ENCODE results near the gene OR51A4. TPM values are rescaled to one million over a fixed set of nuclear protein-coding genes. Genes with fewer than 3 reads are reported as not detected.

OR51A4 gene, protein sequence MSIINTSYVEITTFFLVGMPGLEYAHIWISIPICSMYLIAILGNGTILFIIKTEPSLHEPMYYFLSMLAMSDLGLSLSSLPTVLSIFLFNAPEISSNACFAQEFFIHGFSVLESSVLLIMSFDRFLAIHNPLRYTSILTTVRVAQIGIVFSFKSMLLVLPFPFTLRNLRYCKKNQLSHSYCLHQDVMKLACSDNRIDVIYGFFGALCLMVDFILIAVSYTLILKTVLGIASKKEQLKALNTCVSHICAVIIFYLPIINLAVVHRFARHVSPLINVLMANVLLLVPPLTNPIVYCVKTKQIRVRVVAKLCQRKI
- not detected in 2 replicates for total RNA-seq

DNA sequence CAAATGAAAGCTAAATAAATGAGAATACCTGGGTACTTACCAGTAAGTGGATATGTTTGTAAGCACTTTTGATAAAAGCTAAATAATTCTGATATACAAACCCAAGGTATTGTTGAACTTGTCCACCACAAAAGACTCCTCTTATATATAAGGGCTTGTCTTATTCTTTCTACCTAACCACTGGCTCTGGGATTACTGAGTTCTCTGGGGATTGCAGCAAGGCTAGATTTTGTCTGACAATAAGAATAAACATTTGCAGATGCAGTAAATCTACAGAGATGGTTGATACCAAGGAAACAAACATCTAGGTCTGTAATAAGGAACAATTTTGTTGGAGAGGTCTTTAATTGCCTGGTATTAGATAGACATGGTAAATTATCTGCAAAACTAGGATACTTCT lies at the start of gene OR51A4:
TSS of gene OR51A4 (minus strand) at position 101 of the 400 bp plus-strand sequence. CDS start 505 bp downstream, outside the sequence.

DNA sequence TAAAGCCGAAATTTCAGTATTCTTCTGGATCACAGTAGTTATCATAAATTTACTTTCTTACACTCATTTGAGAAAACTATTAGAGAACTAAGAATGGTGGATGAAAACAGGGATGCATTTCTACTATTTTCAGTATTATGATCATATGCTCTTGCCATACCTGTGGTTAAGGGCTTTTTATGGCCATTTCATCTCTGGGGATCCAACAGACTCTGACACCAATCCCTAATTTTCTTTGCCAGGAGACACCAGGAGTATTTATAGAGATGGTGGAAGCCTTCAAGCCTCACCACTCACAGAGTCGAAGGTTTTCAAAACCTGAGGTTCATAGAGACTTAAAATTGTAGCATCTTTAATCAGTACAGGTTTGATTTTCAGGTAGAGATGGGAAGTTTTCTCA lies 47.1 kb upstream of the OR51A4 start, which contains the start of gene OR51L1:
TSS of gene OR51L1 (plus strand) at position 301 of the 400 bp plus-strand sequence. CDS start 4,132 bp downstream, outside the sequence.

DNA sequence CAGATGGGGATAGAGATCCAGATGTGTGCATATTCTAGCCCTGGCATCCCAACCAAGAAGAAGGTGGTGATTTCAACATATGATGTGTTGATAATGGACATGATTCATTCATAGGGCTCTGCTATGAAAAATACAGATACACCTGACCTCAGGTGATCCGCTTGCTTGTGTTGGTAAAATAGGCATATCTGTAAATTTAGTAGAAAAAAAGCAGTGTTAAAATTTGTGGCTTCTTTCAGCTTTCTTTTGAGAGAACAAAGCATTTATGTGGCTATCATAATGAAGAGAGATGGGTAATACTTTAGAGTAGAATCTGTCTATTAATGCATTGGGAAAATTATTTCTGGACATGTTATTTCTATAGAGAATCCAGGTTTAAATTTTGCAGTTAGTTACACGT lies 8.2 kb upstream of the OR51A4 start, which contains the start of gene OR51A2:
TSS of gene OR51A2 (minus strand) at position 101 of the 400 bp plus-strand sequence. CDS start at position 101, 0 bp downstream.

DNA sequence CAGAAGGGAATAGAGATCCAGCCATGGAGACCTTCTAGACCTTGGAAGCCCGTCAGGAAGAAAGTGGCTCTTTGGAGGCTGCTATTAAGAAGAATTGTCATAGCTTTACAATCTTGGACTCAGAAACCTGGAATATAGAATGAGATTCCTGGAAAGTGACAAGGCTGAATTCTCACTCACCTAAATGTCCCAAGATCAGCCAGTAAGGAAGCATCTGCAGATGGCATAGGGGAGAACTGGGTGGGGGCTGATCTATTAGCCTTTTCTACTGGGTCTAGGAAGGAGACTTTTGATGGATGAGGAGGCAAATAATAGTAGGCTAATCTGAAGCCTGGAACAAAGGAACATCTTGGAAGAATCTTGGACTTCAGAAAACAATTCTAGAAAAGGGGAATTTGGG lies 23.2 kb downstream of the OR51A4 start, which contains the start of gene OR51G1:
TSS of gene OR51G1 (minus strand) at position 101 of the 400 bp plus-strand sequence. CDS start at position 101, 0 bp downstream.

DNA sequence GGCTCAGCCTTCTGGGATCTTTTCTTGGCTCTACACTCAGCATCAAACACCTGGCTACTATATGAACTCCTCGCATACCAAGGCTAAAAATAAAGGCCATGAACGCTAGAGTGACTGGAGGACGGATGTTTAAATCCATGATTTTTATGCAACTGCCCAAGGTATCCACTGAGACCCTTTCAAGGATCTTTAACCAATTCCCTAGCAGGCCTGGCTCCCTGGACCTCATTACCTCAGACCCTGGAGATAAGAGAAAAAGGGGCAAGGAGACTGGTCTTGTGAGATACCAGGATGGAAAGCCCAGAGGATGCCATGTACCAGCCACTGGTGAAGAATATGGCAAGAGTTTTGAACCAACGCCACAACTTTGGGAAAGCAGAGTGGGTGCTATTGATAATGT lies 28.2 kb downstream of the OR51A4 start, which contains the start of gene OR51G2:
TSS of gene OR51G2 (minus strand) at position 101 of the 400 bp plus-strand sequence. CDS start 3,687 bp downstream, outside the sequence.

DNA sequence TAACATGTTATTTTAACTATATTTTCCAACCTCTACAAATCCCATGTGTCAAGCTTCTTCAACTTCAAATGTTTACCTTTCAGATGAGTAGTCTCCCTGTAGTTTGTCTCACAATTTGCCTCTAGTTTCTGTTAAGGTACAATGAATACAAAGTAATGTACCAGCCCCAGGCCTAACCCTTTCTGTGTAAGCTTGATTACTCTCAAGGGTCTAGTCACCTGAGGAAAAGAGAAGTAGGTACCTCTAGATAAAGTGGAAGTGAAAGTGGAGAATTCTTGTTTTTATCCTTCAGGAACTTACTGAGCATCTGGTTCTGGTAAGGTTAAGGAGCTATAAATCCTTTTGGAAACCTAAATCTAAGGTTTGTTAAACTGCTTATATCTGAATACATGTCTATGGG lies 43.9 kb downstream of the OR51A4 start, which contains the start of gene OR51A7:
TSS of gene OR51A7 (plus strand) at position 300 of the 400 bp plus-strand sequence. CDS start 3,587 bp downstream, outside the sequence.

Other genes with a start within 250 kb of the OR51A4 start
- gene OR51E2, start 249.8 kb downstream of the OR51A4 start, total RNA-seq = not detected in 2 replicates
- not detected in 2 replicates for gene MMP26, start 242.8 kb downstream of the OR51A4 start, total RNA-seq
- not detected in 2 replicates for gene OR51F1, start 177.7 kb downstream of the OR51A4 start, total RNA-seq
- not detected in 2 replicates for gene OR52R1, start 143.2 kb downstream of the OR51A4 start, total RNA-seq
- gene OR51F2, start 126.3 kb downstream of the OR51A4 start, total RNA-seq = not detected in 2 replicates
- not detected in 2 replicates for gene OR51S1, start 98.4 kb downstream of the OR51A4 start, total RNA-seq
- gene OR51T1, start 65.7 kb downstream of the OR51A4 start, total RNA-seq = 0.13 TPM in 1 of 2 replicates, not detected in the other
- not detected in 2 replicates for gene OR51A7, start 43.8 kb downstream of the OR51A4 start, total RNA-seq
- not detected in 2 replicates for gene OR51G2, start 28.3 kb downstream of the OR51A4 start, total RNA-seq
- gene OR51G1, start 23.3 kb downstream of the OR51A4 start, total RNA-seq = not detected in 2 replicates
- gene OR51A2, start 8.1 kb upstream of the OR51A4 start, total RNA-seq = not detected in 2 replicates
- not detected in 2 replicates for gene OR51L1, start 47.2 kb upstream of the OR51A4 start, total RNA-seq
- not detected in 2 replicates for gene OR52J3, start 98.9 kb upstream of the OR51A4 start, total RNA-seq
- gene OR52E2, start 112.0 kb upstream of the OR51A4 start, total RNA-seq = not detected in 2 replicates
- gene OR52E1, start 122.0 kb upstream of the OR51A4 start, total RNA-seq = not detected in 2 replicates
- gene OR52A5, start 190.8 kb upstream of the OR51A4 start, total RNA-seq = not detected in 2 replicates
- not detected in 2 replicates for gene OR52A1, start 207.2 kb upstream of the OR51A4 start, total RNA-seq

Data from mesangial cell (primary cell).